Esophagus mucosa (tissue), 1 donor: ENCODE data around the gene XPR1. TPM values are rescaled to one million over a fixed set of nuclear protein-coding genes. Genes with fewer than 3 reads are reported as not detected.
"Not testable (repeated sequence)": the region's sequence is repeated elsewhere in the genome, so short reads cannot be mapped to it uniquely, and the experiment has no call there.

Experiments used
- ATAC-seq: fragments of 200-7000 bp; cut with Tn5 transposase; one replicate; pipeline ENCODE4 v1.9.1; 2020
- total RNA-seq: library from RNA; stranded (reverse); gene quantifications from one replicate; pipeline ENCODE4 v1.2.4, GENCODE V29; 2023
- donor health status: DM: yes; HTN: yes; CAD: no.

XPR1 gene
- total RNA-seq, 1 donor from 2014 or later = 15.9 TPM

DNA sequence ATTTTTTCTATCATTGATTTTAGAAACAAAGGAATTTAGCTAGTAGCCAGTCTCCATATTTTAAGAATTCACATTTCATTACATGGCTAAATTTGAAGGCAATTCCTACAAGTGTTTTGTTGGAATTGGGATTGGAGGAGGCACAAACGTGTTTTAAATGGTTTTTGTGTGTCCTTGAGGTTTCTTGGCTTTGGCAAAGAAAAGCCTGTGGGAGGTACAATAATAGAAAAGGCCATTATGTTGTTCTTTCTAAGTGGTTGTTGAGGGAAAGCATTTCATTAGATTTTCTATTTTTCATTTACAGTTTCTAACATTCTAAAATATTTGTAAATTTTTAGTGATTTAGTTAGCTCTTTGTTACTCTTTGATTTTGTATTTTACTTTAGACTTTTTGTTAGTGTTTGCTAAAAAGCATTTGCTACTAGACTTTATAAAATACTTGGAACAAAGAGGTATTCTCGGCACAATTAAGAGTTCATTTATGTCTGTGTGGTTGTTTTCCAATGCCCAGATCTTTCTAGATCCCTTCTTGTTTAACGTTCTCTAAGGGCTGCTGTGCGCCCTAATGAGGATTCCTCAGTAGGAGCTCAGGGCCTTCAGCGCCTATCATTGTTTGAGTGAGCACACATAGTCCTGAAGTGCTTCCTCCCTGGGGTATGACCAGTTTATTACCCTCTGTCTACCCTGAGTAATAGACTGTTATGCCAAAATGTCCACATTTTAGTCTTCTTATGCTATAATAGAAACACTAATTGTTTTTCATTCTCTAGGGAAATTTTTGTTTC is 210.9 kb downstream of the XPR1 start:
- ATAC-seq = no peak

DNA sequence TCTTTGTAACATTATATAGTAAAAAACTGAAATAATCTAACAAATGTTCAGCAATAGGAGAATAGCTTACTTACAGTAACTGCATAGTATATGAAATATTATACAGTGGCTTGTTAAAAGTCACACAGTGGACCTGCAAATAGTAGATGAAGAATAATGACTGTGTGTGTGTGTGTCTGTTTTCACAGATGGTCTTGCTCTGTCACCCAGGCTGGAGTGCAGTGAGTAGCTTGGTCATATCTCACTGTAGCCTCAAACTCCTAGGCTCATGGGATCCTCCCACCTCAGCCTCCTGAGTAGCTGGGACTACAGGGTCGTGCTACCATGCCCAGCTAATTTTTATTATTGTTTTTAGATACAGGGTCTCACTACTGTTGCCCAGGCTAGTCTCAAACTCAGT is 213.5 kb downstream of the XPR1 start:
- ATAC-seq = no peak

DNA sequence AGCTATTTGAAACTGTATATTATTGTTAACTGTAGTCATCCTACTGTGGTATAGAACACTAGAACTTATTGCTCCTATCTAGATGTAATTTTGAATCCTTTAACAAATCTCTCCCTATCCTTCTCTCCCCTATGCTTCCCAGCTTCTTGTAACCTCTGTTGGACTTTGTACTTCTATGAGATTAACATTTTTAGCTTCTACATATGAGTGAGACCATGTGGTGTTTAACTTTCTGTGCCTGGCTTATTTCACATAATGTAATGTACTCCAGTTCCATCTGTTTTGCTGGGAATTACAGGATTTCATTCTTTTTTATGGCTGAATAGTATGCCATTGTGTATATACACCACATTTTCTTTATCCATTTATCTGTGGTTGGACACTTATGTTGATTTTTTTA is 216.4 kb downstream of the XPR1 start:
- no peak for ATAC-seq

GRCh38 chr1:180849031-180849775 is 217.4 kb downstream of the XPR1 start:
- ATAC-seq = no peak

GRCh38 chr1:180851995-180852887 is 220.4 kb downstream of the XPR1 start:
- ATAC-seq = no peak

DNA sequence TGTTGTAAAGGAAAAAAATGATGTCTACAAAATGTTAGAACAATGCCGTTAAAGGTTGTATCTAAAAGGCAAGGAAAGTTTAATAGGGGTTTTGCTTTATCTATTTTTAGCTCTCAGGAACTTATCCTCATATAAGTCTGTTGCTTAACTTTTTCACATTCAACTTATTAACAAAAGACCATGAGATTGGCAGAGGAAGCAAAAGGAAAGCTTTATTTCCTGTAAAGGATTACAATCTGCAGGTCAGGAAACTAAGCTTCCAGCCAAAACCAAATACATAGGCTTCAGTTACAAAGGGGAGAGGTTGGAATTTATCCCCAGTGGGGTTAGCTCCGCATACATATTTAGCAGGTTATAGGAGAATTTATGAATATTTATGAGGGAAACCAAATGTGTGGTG is 222.2 kb downstream of the XPR1 start:
- no peak for ATAC-seq

- no peak for ATAC-seq
Observed at GRCh38 chr1:180854456-180854855, 222.6 kb downstream of the XPR1 start.

DNA sequence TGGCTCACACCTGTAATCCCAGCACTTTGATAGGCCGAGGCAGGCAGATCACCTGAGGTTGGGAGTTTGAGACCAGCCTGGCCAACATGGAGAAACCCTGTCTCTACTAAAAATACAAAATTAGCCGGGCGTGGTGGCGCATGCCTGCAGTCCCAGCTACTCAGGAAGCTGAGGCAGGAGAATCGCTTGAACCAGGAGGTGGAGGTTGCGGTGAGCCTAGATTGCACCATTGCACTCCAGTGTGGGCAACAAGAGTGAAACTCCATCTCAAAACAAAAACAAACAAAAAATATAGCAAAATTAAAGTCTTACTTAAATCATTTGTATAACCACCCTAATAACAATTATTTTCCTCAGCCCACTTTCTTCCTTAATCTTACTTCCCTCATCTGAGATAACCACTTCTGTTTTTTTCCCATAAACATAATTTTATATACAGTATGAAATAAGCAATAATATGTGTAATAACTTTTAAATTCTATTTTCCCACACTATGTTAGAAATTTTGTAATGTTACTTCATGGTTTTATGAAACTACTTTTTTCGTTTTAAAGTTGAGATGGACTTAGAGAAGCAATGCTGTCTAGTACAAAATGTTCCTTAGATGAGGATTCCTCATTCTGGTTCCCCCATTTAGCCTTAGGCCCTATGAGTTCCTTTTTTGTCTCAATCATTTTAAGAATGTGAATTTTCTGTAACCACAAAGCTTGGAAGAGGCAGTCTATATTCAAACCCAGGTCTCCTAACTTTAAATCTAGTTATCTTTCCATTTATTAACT is 226.3 kb downstream of the XPR1 start:
- ATAC-seq = not testable (repeated sequence)

DNA sequence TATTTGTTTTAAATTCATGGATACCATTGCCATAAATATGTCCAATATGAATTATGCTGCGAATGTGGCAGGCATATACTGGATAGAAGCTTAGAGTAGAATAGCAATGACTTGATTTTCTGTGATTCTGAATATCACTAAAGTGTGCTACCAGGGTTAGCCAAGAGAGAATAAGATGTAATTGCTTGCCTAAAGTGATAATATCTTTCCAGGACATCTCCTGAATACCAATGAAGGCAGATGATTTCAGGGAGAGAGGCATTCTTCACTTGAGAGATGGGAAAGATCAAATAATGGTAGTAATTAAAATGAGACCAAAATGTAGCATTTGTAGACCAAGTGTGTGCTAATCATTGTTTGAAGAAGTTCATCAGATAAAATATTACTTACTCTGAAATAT is 227.5 kb downstream of the XPR1 start:
- no peak for ATAC-seq

- no peak for ATAC-seq
Observed at GRCh38 chr1:180860535-180860934, 228.7 kb downstream of the XPR1 start.

GRCh38 chr1:180862305-180862704 is 230.5 kb downstream of the XPR1 start:
- no peak for ATAC-seq

- ATAC-seq = peak; percentile 23
Observed at GRCh38 chr1:180863158-180863775, 231.4 kb downstream of the XPR1 start.

GRCh38 chr1:180881806-180882509 is 250.1 kb downstream of the XPR1 start:
- ATAC-seq = peak; percentile 37

DNA sequence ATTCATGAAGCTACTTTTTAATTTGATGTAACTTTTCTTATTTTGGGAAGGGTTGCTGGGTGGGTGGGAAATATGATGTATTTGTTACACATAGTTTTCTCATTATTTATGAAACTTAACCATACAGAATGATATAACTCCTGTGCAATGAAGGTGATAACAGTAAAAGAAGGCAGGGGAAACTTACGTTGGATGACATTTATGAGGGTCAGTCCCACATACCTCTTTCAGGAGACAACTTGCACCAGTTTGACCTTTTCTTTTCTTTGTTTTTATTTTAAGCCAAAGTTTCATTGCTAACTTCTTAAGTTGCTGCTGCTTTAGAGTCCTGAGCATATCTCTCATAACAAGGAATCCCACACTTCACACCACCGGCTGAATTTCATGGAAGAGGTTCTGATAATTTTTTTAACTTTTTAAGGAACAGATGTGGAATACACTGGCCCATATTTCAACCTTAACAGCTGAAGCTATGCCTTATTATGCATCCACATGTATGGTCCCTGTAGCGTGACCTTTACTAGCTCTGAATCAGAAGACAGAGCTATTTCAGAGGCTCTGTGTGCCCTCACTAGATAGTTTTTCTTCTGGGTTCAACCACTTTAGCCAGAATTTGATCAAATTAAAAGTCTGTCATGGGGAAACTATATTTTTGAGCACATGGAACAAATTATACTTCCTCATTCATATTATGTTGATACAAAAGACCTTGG is 252.9 kb downstream of the XPR1 start:
- ATAC-seq = no peak

DNA sequence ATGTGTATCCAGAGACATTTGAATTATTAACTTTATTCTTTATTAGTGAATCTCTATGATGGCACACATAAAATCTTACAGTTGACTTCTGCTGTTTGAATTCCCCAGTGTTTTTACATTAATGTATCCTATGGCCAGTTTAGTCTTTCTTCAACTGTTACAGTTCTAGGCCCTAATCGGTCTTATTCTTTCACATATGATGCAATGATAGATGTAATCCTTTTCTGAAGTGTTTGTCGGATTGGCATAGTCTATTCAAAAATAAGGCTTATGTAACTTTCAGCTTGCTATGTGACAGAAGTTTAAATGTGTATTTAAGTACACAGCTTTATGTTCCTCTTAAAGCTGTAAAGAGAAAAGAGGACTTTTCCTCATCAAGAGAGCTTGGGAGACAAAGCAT is 254.5 kb downstream of the XPR1 start:
- no peak for ATAC-seq

GRCh38 chr1:180887841-180888240 is 256.0 kb downstream of the XPR1 start:
- no peak for ATAC-seq

DNA sequence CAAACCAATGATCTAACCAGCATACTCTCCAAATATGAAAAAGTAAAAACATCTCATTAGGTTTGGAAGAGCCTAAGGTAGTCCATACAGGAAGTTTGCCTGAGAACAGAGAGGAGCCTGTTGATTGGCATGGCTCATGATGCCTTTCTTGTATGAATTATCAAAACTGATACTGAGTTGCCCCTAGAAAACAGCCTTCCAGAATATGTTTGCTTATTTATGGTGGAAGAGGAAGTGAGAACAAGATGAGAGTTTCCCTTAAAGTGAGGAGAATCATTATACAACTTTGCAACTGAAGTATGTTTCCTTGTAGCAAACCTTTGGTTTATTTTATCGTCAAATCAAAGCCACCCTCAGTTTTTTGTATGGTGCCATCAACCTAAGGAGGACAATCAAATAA is 257.0 kb downstream of the XPR1 start:
- no peak for ATAC-seq

- ATAC-seq = no peak
Observed at GRCh38 chr1:180889325-180889724, 257.5 kb downstream of the XPR1 start.

DNA sequence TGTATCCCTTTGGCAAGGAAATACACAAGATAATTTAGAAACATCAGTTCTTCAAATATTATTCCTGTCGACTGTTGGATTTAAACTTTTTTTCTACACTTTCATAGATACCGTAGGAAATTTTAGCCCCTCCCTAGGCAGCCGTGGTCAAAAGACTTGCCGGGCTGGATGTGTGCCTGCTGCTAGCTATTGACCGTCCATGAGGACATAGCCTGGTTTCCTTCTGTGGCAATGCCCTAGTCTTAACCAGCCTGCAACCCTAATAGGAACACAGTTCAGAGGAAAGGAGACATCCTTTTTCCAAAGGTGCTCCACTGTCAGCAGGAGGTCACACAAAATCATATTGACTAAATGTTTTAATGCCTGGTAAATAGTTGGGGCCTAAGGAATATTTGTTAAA is 260.4 kb downstream of the XPR1 start:
- ATAC-seq = no peak

GRCh38 chr1:180892675-180893074 is 260.9 kb downstream of the XPR1 start:
- no peak for ATAC-seq
